PC-9 (cell line): ENCODE measurements around the gene PVALB. TPM values are rescaled to one million over a fixed set of nuclear protein-coding genes. Genes with fewer than 3 reads are reported as not detected.

Experiments
- BruUV-seq: library from RNA; stranded (reverse); fragments of 400-500 nt; replicated peaks from 2 replicates; lab custom pipeline; 2021; lab: Mats Ljungman, UMichigan
- CTCF ChIA-PET: fragments of 300-600 bp; sonication (Branson Sonifier 250); formaldehyde crosslinking; loops from one replicate; lab custom pipeline; 2022; ENCODE audit warnings: antibody characterized with exemption; lab: Charles Lee
- POLR2A ChIA-PET: fragments of 300-600 bp; sonication (Branson Sonifier 250); formaldehyde crosslinking; loops from one replicate; lab custom pipeline; 2022; ENCODE audit warnings: antibody characterized with exemption; ENCODE audit not compliant: unreplicated experiment; lab: Charles Lee
- DNase-seq, 2 experiments: peaks; one replicate each; pipeline versions ENCODE4 v3.0.0 to v3.0.0-alpha.2; 2015 to 2022; ENCODE audit warnings: mixed read lengths in 1 of 2
- H2AFZ ChIP-seq: fragments of 200-600 bp; sonication (generic); 2 replicates; pipeline ENCODE4 v1.8.1; 2017; ENCODE audit warnings: antibody characterized with exemption
- H3F3A ChIP-seq: fragments of 200-600 bp; sonication (generic); 2 replicates; pipeline ENCODE4 v1.8.1; 2017; ENCODE audit warnings: antibody characterized with exemption, mild to moderate bottlenecking, low read depth; ENCODE audit not compliant: insufficient read depth
- H3K27ac ChIP-seq: fragments of 200-600 bp; sonication (generic); 2 replicates; pipeline ENCODE4 v1.6.1; 2016; ENCODE audit warnings: mixed run types
- H3K27me3 ChIP-seq: fragments of 200-600 bp; sonication (generic); 2 replicates; pipeline ENCODE4 v1.6.1; 2016; ENCODE audit warnings: low read depth, mixed run types; ENCODE audit not compliant: insufficient read depth
- H3K36me3 ChIP-seq: fragments of 200-600 bp; sonication (generic); 2 replicates; pipeline ENCODE4 v1.6.1; 2016; ENCODE audit warnings: low read depth, mixed run types
- H3K4me1 ChIP-seq: fragments of 200-600 bp; sonication (generic); replicated peaks from 2 replicates; pipeline ENCODE4 v1.6.1; 2016; ENCODE audit warnings: mixed run types; ENCODE audit not compliant: insufficient read depth
- H3K4me2 ChIP-seq: fragments of 200-600 bp; sonication (generic); 2 replicates; pipeline ENCODE4 v1.6.1; 2017; ENCODE audit warnings: mixed run types
- H3K4me3 ChIP-seq: fragments of 200-600 bp; sonication (generic); 2 replicates; pipeline ENCODE4 v1.6.1; 2016; ENCODE audit warnings: mixed run types
- H3K79me2 ChIP-seq: fragments of 200-600 bp; sonication (generic); 2 replicates; pipeline ENCODE4 v1.6.1; 2017; ENCODE audit warnings: low read depth, mixed run types
- H3K9me2 ChIP-seq: fragments of 200-600 bp; sonication (generic); 2 replicates; pipeline ENCODE4 v1.8.1; 2017; ENCODE audit warnings: mild to moderate bottlenecking; ENCODE audit not compliant: insufficient read depth
- H3K9me3 ChIP-seq: fragments of 200-600 bp; sonication (generic); 2 replicates; pipeline ENCODE4 v1.8.1; 2016; ENCODE audit warnings: low read depth; ENCODE audit not compliant: insufficient read depth
- H4K20me1 ChIP-seq: fragments of 200-600 bp; sonication (generic); 2 replicates; pipeline ENCODE4 v1.8.1; 2017; ENCODE audit not compliant: insufficient read depth
- EZH2 ChIP-seq: fragments of 200-600 bp; sonication (generic); IDR thresholded peaks from 2 replicates; pipeline ENCODE4 v1.8.0; 2017; ENCODE audit warnings: antibody characterized with exemption, low read depth
- intact Hi-C: fragments of 100-400 bp; cut with micrococcal nuclease; formaldehyde crosslinking; loops from one replicate; pipeline ENCODE4 v1.10.0; 2022; ENCODE audit not compliant: unreplicated experiment
- total RNA-seq: library from RNA; stranded (reverse); gene quantifications from 2 replicates; pipeline ENCODE4 v1.2.3, GENCODE V29; 2021
- TF ChIP-seq, protein P1 (sequence below): fragments of 200-600 bp; sonication (generic); conservative IDR thresholded peaks from 2 replicates; pipeline ENCODE4 v1.6.1; 2017; ENCODE audit warnings: mixed run types, antibody characterized with exemption, mild to moderate bottlenecking, moderate library complexity

The PVALB gene
- total RNA-seq, 1 experiment from 2014 or later: not detected

GRCh38 chr22:36764641-36765040, 52.2 kb downstream of the PVALB start:
- CTCF ChIA-PET: interaction anchor here (1.6 kb wide), 1 partner anchor 9 kb away, joined by 5 read pairs; no protein-coding TSS in a partner anchor
- Histone ChIP-seq H3K4me3 (no peak overlapping the region), H3K4me2 (no peak overlapping the region), H2AFZ (no peak overlapping the region), H3K27ac (no peak overlapping the region), H3F3A (peaks cover 8% of the 10 kb centered on the region; the same call in 1 of the 2 replicates), H3K27me3 (no peaks in the 10 kb centered on the region), H3K79me2 (no peaks in the 10 kb centered on the region), H3K9me2 (no peaks in the 10 kb centered on the region), H3K9me3 (no peaks in the 10 kb centered on the region), H4K20me1 (no peaks in the 10 kb centered on the region), H3K36me3 (no peaks in the 10 kb centered on the region), H3K4me1 (peaks cover 14% of the 10 kb centered on the region)
- intact Hi-C loops: no loop called here
- POLR2A ChIA-PET: no interaction called here
- no peak for DNase-seq
- no TSS peak for BruUV-seq
- no peak for TF ChIP-seq EZH2
- TF ChIP-seq, protein P1, sequence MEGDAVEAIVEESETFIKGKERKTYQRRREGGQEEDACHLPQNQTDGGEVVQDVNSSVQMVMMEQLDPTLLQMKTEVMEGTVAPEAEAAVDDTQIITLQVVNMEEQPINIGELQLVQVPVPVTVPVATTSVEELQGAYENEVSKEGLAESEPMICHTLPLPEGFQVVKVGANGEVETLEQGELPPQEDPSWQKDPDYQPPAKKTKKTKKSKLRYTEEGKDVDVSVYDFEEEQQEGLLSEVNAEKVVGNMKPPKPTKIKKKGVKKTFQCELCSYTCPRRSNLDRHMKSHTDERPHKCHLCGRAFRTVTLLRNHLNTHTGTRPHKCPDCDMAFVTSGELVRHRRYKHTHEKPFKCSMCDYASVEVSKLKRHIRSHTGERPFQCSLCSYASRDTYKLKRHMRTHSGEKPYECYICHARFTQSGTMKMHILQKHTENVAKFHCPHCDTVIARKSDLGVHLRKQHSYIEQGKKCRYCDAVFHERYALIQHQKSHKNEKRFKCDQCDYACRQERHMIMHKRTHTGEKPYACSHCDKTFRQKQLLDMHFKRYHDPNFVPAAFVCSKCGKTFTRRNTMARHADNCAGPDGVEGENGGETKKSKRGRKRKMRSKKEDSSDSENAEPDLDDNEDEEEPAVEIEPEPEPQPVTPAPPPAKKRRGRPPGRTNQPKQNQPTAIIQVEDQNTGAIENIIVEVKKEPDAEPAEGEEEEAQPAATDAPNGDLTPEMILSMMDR: no peak

DNA sequence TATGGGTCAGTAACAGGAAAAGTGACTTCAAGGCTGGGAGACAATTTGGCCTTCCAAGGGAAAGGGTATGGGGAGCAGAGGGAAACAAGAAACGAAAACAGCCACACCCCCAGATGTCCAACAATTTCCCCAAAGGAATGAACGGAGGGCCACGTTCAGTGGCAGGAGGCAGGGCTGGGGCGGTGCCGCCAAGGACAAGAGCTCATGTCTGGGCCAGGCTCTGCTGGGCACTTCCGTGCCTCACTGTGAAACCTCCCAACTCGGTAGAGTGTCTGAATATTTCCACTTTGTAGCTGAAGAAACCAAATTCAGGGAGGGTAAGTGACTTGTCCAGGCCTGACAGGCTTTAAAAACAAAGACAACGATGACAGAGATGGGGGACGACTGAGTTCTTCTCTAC, 52.8 kb downstream of the PVALB start:
- Histone ChIP-seq H3K4me1 (peaks cover 14% of the 10 kb centered on the region), H3K79me2 (no peaks in the 10 kb centered on the region), H3K9me2 (no peaks in the 10 kb centered on the region), H2AFZ (no peak overlapping the region), H3K27ac (no peak overlapping the region), H3K4me3 (no peak overlapping the region), H4K20me1 (no peaks in the 10 kb centered on the region), H3K27me3 (no peaks in the 10 kb centered on the region), H3F3A (peaks cover 8% of the 10 kb centered on the region; the same call in 1 of the 2 replicates), H3K9me3 (no peaks in the 10 kb centered on the region), H3K36me3 (no peaks in the 10 kb centered on the region), H3K4me2 (peak overlapping the region; percentile 20; the same call in 1 of the 2 replicates)
- intact Hi-C loops: no loop called here
- ChIA-PET POLR2A (interaction anchor here (1.2 kb wide), 1 partner anchor 12 kb away, joined by 13 read pairs; the partner anchor contains the start of gene IFT27), CTCF (interaction anchor here (0.6 to 1.6 kb wide), 2 partner anchors 10 to 262 kb away, joined by 3 to 5 read pairs; no protein-coding TSS in a partner anchor)
- no peak for DNase-seq
- BruUV-seq: no TSS peak
- TF ChIP-seq, protein P1: no peak
- no peak for TF ChIP-seq EZH2

DNA sequence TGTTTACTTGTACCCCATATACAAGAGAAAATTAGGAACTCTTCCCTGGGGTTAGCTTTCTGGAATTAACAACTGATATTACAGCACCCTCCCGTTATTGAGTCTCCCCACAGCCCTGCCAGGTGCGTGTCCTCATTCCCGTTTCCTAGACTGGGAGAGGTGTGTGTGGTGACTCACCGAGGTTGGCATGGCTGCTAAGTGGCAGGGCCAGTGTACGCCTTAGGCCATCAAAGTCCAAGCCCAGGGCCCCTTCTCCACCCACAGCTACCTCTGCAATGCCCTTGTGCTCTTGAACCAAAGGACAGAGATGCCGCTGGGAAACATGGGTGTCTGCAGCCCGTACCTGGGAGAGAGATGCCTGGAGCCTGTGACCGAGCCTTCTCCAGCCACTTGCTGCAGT, 53.3 kb downstream of the PVALB start:
- no TSS peak for BruUV-seq
- Histone ChIP-seq H3K36me3 (no peaks in the 10 kb centered on the region), H3K4me2 (peak overlapping the region; percentile 20), H3K27ac (no peak overlapping the region), H3K4me3 (no peak overlapping the region), H3K4me1 (peaks cover 14% of the 10 kb centered on the region), H3K9me3 (no peaks in the 10 kb centered on the region), H2AFZ (no peak overlapping the region), H3K79me2 (no peaks in the 10 kb centered on the region), H3K27me3 (no peaks in the 10 kb centered on the region), H3F3A (peaks cover 8% of the 10 kb centered on the region; the same call in 1 of the 2 replicates), H3K9me2 (no peaks in the 10 kb centered on the region), H4K20me1 (no peaks in the 10 kb centered on the region)
- TF ChIP-seq, protein P1: no peak
- TF ChIP-seq EZH2: no peak
- ChIA-PET POLR2A (interaction anchor here (1.2 kb wide), 1 partner anchor 13 kb away, joined by 13 read pairs; the partner anchor contains the start of gene IFT27), CTCF (interaction anchor here (0.6 to 1.6 kb wide), 3 partner anchors 10 to 262 kb away, joined by 3 to 5 read pairs (median 3); no protein-coding TSS in a partner anchor)
- DNase-seq: peak; percentile 78 to 82
- intact Hi-C loops: no loop called here
